MCF 10A (cell line): ENCODE results near the gene CYB561D1. TPM values are rescaled to one million over a fixed set of nuclear protein-coding genes. Genes with fewer than 3 reads are reported as not detected.
"Not testable (repeated sequence)": the region's sequence is repeated elsewhere in the genome, so short reads cannot be mapped to it uniquely, and the experiment has no call there.

Experiments
- BruUV-seq: library from RNA; stranded (reverse); fragments of 400-500 nt; replicated peaks from 2 replicates; lab custom pipeline; 2021; lab: Mats Ljungman, UMichigan
- CTCF ChIA-PET: fragments of 300-600 bp; sonication (Branson Sonifier 250); formaldehyde crosslinking; extraction: SDS; loops from one replicate; lab custom pipeline; 2021; ENCODE audit warnings: antibody characterized with exemption, inconsistent platforms; lab: Yijun Ruan, JAX
- POLR2A ChIA-PET: fragments of 300-600, 350-650 bp; sonication (Branson Sonifier 250); formaldehyde crosslinking; extraction: SDS; loops from one replicate; lab custom pipeline; 2020; ENCODE audit warnings: antibody characterized with exemption, inconsistent platforms; lab: Yijun Ruan, JAX
- DNase-seq: peaks from one replicate; pipeline ENCODE4 v3.0.0-alpha.2; 2018; ENCODE audit not compliant: unreplicated experiment
- H3K27ac Mint-ChIP-seq: one replicate; pipeline ENCODE4 v1.8.0; 2022; ENCODE audit warnings: mild to moderate bottlenecking, low read depth, mixed read lengths; ENCODE audit not compliant: unreplicated experiment
- H3K27me3 Mint-ChIP-seq: one replicate; pipeline ENCODE4 v1.8.0; 2022; ENCODE audit warnings: mixed read lengths; ENCODE audit not compliant: insufficient read depth, unreplicated experiment
- H3K36me3 Mint-ChIP-seq: one replicate; pipeline ENCODE4 v1.8.0; 2022; ENCODE audit warnings: mild to moderate bottlenecking, moderate library complexity, mixed read lengths; ENCODE audit not compliant: insufficient read depth, unreplicated experiment
- H3K4me1 Mint-ChIP-seq: one replicate; pipeline ENCODE4 v1.8.0; 2022; ENCODE audit warnings: mixed read lengths; ENCODE audit not compliant: insufficient read depth, unreplicated experiment
- H3K4me3 Mint-ChIP-seq: one replicate; pipeline ENCODE4 v1.8.0; 2022; ENCODE audit warnings: mild to moderate bottlenecking, moderate library complexity, mixed read lengths; ENCODE audit not compliant: unreplicated experiment
- H3K9me3 Mint-ChIP-seq: one replicate; pipeline ENCODE4 v1.8.0; 2022; ENCODE audit warnings: mixed read lengths; ENCODE audit not compliant: unreplicated experiment
- CTCF ChIP-seq: fragments of 200-600 bp; IDR thresholded peaks from one replicate; pipeline ENCODE4 v1.8.0; 2022; ENCODE audit warnings: antibody characterized with exemption, mild to moderate bottlenecking; ENCODE audit not compliant: unreplicated experiment
- intact Hi-C: fragments of 100-400 bp; cut with micrococcal nuclease; formaldehyde crosslinking; loops from 2 replicates; pipeline ENCODE4 v1.14.1; 2022
- total RNA-seq: library from RNA; stranded (reverse); gene quantifications from 2 replicates; pipeline ENCODE4 v1.2.3, GENCODE V29; 2022

The CYB561D1 gene
- total RNA-seq, 1 experiment from 2014 or later = 6.9 TPM

GRCh38 chr1:109472779-109473178 is 21.1 kb upstream of the CYB561D1 start:
- TF ChIP-seq CTCF = no peak
- ChIA-PET CTCF (interaction anchor here (1.0 to 3.1 kb wide), 3 partner anchors 10 to 60 kb away, joined by 6 to 15 read pairs (median 7); no protein-coding TSS in a partner anchor), POLR2A (no interaction called here)
- H3K4me3 Mint-ChIP-seq = no peak overlapping the region
- no peaks in the 10 kb centered on the region for H3K4me1 Mint-ChIP-seq
- peaks cover 86% of the 10 kb centered on the region for H3K27me3 Mint-ChIP-seq
- BruUV-seq = no TSS peak
- H3K27ac Mint-ChIP-seq = no peak overlapping the region
- intact Hi-C loops = no loop called here
- H3K36me3 Mint-ChIP-seq = no peaks in the 10 kb centered on the region
- no peaks in the 10 kb centered on the region for H3K9me3 Mint-ChIP-seq
- DNase-seq = no peak

GRCh38 chr1:109473284-109474057 is 20.4 kb upstream of the CYB561D1 start:
- peaks cover 82% of the 10 kb centered on the region for H3K27me3 Mint-ChIP-seq
- H3K27ac Mint-ChIP-seq, H3K4me3 Mint-ChIP-seq, H3K4me1 Mint-ChIP-seq, intact Hi-C loops, POLR2A ChIA-PET, H3K9me3 Mint-ChIP-seq, BruUV-seq, DNase-seq, H3K36me3 Mint-ChIP-seq: not testable (repeated sequence)
- CTCF ChIA-PET = interaction anchor here (0.8 to 3.1 kb wide), 3 partner anchors 10 to 59 kb away, joined by 4 to 15 read pairs (median 7); no protein-coding TSS in a partner anchor

- peaks cover 80% of the 10 kb centered on the region for H3K27me3 Mint-ChIP-seq
These were observed 19.2 kb upstream of the CYB561D1 start for GRCh38 chr1:109474697-109475096.

GRCh38 chr1:109475261-109475660 is 18.6 kb upstream of the CYB561D1 start:
- H3K4me3 Mint-ChIP-seq = no peak overlapping the region
- CTCF ChIA-PET = interaction anchor here (1.4 kb wide), 2 partner anchors 15 to 18 kb away, joined by 5 read pairs; partner anchors contain the start of gene CYB561D1
- POLR2A ChIA-PET = interaction anchor here (0.7 to 1.0 kb wide), 2 partner anchors 9 to 14 kb away, joined by 3 to 5 read pairs; partner anchors contain the start of gene ATXN7L2

More at GRCh38 chr1:109474697-109475096, 19.2 kb upstream of the CYB561D1 start:
- Mint-ChIP-seq H3K9me3 (no peaks in the 10 kb centered on the region), H3K4me1 (peaks cover 4% of the 10 kb centered on the region), H3K4me3 (no peak overlapping the region), H3K36me3 (no peaks in the 10 kb centered on the region), H3K27ac (no peak overlapping the region)
- TF ChIP-seq CTCF = no peak
- CTCF ChIA-PET = interaction anchor here (0.6 to 1.4 kb wide), 2 partner anchors 16 to 136 kb away, joined by 3 to 5 read pairs; no protein-coding TSS in a partner anchor
- intact Hi-C loops = no loop called here
- POLR2A ChIA-PET = interaction anchor here (0.7 kb wide), 1 partner anchor 9 kb away, joined by 3 read pairs; the partner anchor contains the start of gene ATXN7L2
- no TSS peak for BruUV-seq
- DNase-seq = no peak

More at GRCh38 chr1:109475261-109475660, 18.6 kb upstream of the CYB561D1 start:
- peaks cover 4% of the 10 kb centered on the region for H3K4me1 Mint-ChIP-seq
- TF ChIP-seq CTCF = no peak
- no peak for DNase-seq
- peaks cover 80% of the 10 kb centered on the region for H3K27me3 Mint-ChIP-seq
- H3K36me3 Mint-ChIP-seq = no peaks in the 10 kb centered on the region
- intact Hi-C loops = no loop called here
- H3K9me3 Mint-ChIP-seq = no peaks in the 10 kb centered on the region
- BruUV-seq = no TSS peak
- H3K27ac Mint-ChIP-seq = no peak overlapping the region
